ENCODE measurements around the gene ENTPD8.
"Not testable (repeated sequence)": the region's sequence is repeated elsewhere in the genome, so short reads cannot be mapped to it uniquely, and the experiment has no call there.

ENTPD8 gene

DNA sequence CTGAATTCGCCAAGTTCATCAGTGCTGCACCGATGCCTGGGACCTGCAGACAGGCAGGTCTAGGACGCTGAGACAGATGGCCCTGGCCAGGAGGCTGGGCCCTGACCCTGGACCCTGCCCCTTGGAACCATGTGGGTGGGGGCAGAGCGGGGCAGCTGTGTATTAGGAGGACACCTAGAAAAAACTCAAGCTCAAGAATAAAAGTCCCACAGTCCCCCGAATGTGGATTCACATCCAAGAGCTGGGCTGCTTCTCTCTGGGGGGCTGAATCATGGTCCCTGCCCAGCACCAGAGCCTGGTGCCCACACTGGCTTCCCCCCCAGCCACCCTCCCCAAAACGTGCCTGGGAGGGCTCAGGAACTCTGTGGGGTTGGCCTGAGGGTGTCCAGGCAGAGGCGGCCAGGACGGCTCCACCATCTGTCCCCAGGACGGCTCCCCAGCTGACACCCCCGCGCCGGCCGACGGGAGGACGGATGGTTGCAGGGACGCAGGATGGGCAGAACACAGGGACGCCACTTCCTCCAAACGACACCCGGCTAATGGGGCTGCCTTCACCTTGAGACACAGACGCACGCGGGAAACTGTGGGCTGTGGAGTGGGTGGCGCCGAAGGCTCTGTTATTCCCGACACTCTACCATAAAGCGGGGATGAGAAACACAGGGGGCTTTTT, 53.1 kb downstream of the ENTPD8 start:
- no peak for DNase-seq (ENCODE audit: insufficient read length, low spot score)
- FAIRE-seq, result no peak
- TF ChIP-seq, protein P1, sequence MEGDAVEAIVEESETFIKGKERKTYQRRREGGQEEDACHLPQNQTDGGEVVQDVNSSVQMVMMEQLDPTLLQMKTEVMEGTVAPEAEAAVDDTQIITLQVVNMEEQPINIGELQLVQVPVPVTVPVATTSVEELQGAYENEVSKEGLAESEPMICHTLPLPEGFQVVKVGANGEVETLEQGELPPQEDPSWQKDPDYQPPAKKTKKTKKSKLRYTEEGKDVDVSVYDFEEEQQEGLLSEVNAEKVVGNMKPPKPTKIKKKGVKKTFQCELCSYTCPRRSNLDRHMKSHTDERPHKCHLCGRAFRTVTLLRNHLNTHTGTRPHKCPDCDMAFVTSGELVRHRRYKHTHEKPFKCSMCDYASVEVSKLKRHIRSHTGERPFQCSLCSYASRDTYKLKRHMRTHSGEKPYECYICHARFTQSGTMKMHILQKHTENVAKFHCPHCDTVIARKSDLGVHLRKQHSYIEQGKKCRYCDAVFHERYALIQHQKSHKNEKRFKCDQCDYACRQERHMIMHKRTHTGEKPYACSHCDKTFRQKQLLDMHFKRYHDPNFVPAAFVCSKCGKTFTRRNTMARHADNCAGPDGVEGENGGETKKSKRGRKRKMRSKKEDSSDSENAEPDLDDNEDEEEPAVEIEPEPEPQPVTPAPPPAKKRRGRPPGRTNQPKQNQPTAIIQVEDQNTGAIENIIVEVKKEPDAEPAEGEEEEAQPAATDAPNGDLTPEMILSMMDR (IDR thresholded peaks at IDR 0.05; ENCODE audit: insufficient read depth, missing control alignments), result no peak

DNA sequence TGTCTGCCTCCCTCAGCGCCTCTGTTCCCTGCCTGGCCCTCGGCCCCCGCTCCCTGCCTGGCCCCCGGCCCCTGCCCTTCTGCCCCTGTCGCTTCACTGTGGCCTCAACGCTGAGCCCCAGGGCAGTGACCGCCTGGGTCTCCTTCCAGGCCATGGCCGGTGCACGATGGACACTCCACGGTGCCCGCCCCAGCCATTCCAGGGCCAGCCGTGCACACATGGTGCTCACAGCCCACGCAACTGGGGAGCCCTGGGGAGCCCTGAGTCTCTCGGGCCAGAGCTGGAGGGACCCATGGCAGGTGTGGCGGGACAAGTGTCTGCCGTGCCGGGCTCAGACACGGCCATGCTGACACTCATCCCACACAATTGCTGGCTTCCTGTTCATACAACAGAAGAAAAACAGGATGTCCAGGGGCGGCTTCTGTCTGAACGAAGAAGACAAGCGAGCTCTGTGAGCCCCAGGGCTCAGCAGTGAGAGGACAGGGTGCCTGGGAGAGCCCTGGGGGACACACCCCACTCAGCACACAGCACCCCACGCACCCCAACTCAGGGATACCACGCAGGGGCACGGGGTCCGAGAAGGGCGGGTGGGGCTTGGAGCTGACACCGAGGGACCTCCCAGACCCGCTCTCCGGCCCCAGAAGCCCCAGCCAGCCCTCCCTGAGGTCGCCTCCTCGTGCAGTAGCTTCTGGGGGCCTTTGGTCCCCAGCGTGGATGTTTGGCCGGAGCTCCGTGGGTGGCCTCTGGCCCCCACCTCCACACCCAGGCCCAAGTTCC, 53.9 kb downstream of the ENTPD8 start:
- TF ChIP-seq, protein P1 (IDR thresholded peaks at IDR 0.05; ENCODE audit: insufficient read depth, missing control alignments), result no peak
- FAIRE-seq (no peak), DNase-seq (ENCODE audit: insufficient read length, low spot score) (no peak)

DNA sequence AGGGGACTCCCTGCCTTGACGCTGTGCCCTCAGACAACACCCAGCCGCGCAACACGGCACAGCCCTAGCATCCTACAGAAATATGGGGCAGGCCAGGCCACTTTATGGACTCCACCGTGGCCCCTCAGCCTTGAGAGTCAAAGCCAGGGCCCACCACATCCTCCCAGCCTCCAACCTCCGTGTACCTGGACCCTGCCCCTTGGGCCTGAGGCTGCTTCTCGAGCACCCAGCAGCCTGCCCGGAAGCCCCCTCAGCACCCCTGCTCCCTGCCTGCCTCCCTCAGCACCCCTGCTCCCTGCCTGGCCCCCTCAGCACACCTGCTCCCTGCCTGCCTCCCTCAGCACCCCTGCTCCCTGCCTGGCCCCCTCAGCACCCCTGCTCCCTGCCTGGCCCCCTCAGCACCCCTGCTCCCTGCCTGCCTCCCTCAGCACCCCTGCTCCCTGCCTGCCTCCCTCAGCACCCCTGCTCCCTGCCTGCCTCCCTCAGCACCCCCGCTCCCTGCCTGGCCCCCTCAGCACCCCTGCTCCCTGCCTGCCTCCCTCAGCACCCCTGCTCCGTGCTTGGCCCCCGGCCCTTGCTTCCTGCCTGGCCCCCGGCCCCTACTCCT, 54.5 kb downstream of the ENTPD8 start:
- not testable (repeated sequence) for DNase-seq (ENCODE audit: insufficient read length, low spot score); FAIRE-seq

DNA sequence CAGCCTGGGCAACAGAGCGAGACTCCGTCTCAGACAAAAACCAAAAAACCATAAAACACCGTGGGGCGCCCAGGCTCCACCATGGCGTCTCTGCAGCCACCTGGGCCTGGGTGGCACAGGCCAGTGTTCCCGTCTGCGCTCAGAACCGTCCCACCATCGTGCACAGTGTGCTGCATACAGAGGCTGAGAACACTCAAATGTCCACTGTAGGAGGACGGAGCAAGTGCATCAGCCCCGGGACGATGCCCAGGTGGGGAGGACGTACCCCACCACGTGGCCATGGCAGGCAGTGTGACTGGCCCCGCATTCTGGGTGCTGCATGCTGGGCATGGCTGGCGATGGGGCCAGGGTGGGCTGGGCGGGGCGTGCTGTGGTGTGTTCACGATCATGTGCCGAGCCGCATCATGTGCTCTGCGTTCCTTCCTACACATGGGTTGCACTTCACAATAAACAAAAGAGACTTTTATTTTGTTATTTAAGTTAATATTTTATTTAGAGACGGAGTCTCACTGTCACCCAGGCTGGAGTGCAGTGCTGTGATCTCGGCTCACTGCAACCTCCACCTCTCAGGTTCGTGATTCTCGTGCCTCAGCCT, 56.0 kb downstream of the ENTPD8 start:
- no peak for DNase-seq (ENCODE audit: insufficient read length, low spot score)
- TF ChIP-seq, protein P1 (IDR thresholded peaks at IDR 0.05; ENCODE audit: insufficient read depth, missing control alignments), result no peak
- FAIRE-seq, result no peak

Measured in D721Med (cell line).